Spleen (tissue), 7 donors: ENCODE measurements around the gene GPATCH2.

ENCODE experiments used
- CTCF ChIP-seq, 11 experiments: fragments of 200-600 bp in 7 of 11; fragments of 450-650 bp in 4 of 11; sonication (generic) in 4 of 11; IDR thresholded peaks in 8 of 11; conservative IDR thresholded peaks in 3 of 11; 1 replicate in 7 of 11; 2 replicates in 4 of 11; pipeline versions ENCODE4 v1.4.0 to v1.8.0; 2016 to 2021; ENCODE audit warnings: antibody characterized with exemption in 11 of 11, inconsistent platforms in 4 of 11, mild to moderate bottlenecking in 1 of 11
- POLR2A ChIP-seq, 3 donors: fragments of 450-650 bp; IDR thresholded peaks; one replicate each; pipeline ENCODE4 v1.5.1; 2017; ENCODE audit warnings: antibody characterized with exemption in 3 of 3, mild to moderate bottlenecking in 1 of 3
- POLR2AphosphoS5 ChIP-seq, 3 donors: sonication (generic); formaldehyde crosslinking; IDR thresholded peaks; one replicate each; pipeline ENCODE4 v1.5.1; 2017; ENCODE audit warnings: antibody characterized with exemption in 3 of 3
- donor health status: DM: no; HTN: no; CAD: no; lungs with moderate emphysema.
- donor health status: DM: no; HTN: no; CAD: no.
- donor health status: DM: no; HTN: no; CAD: no.

GRCh38 chr1:217389895-217390294, 241.0 kb downstream of the GPATCH2 start:
- TF ChIP-seq CTCF (IDR thresholded peaks at IDR 0.05 in 8 of 11, conservative IDR thresholded peaks at IDR 0.05 in 3 of 11) (no peak), POLR2AphosphoS5 (IDR thresholded peaks at IDR 0.05) (no peak), POLR2A (IDR thresholded peaks at IDR 0.05) (no peak)
